ENCODE measurements around the gene CWC27. TPM values are rescaled to one million over a fixed set of nuclear protein-coding genes. Genes with fewer than 3 reads are reported as not detected.

CWC27 gene
- polyA plus RNA-seq, 1 donor from 2014 or later = 28.8 TPM

GRCh38 chr5:65050826-65051498 is 282.2 kb downstream of the CWC27 start:
- no peak overlapping the region for H3K27ac Mint-ChIP-seq

GRCh38 chr5:65055938-65056337 is 287.2 kb downstream of the CWC27 start:
- Mint-ChIP-seq H3K9me3 (peaks cover 4 to 6% (median 5%) of the 10 kb centered on the region in 3 donors), H3K36me3 (no peaks in the 10 kb centered on the region), H3K4me1 (peaks cover 10 to 24% (median 14%) of the 10 kb centered on the region in 3 donors), H3K27ac (no peak overlapping the region), H3K4me3 (no peak overlapping the region), H3K27me3 (no peaks in the 10 kb centered on the region)

More at GRCh38 chr5:65050826-65051498, 282.2 kb downstream of the CWC27 start:
- no peak overlapping the region for H3K4me3 Mint-ChIP-seq
- H3K27me3 Mint-ChIP-seq = no peaks in the 10 kb centered on the region
- no peaks in the 10 kb centered on the region for H3K36me3 Mint-ChIP-seq
- peaks cover 0 to 11% (median 8%) of the 10 kb centered on the region in 3 donors for H3K4me1 Mint-ChIP-seq
- H3K9me3 Mint-ChIP-seq = peaks cover 3 to 6% (median 5%) of the 10 kb centered on the region in 3 donors

DNA sequence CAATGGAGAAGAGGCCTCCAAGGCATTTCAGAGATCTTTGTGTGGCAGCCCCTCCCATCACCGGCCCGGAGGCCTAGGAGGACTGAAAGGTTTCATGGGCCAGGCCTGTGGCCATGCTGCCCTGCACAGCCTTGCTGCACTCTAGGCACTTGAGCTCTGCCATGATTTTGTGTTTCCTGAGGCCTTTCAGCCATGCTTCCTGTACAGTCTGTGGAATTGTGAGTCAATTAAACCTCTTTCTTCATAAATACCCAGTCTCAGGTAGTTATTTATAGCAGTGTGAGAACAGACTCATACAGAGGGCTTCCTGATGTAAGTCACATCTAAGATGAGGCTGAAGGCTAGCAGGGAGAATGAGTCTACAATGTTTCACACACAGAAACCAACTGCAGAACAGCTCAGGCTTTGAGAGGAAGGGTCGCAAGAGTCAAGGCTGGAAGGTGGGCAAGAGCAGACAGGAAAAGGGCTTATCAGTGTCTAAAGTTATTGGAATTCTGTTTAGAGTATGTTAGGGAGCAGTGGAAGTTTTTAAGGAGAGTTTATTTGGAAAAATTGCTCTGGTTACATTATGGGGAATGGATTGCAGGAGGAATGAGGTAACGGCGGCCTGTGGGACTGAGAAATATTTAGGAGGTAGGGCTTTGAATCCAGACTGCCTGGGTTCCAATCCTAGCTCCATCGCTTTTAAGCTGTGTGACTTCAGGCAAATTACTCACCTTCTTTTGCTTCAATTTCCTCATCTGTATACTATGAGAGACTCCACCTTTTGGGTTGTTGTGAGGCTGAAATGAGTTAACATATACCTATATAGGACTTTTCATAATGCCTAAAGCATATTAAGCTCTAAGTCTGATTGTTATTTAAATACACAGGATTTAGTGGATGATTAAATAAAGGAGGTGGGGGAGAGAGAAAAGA is 291.2 kb downstream of the CWC27 start:
- peaks cover 2 to 3% (median 2%) of the 10 kb centered on the region in 3 donors for H3K9me3 Mint-ChIP-seq
- peak overlapping the region; percentile 8 to 74 (median 48) for H3K27ac Mint-ChIP-seq
- H3K36me3 Mint-ChIP-seq = no peaks in the 10 kb centered on the region
- H3K27me3 Mint-ChIP-seq = no peaks in the 10 kb centered on the region
- peaks cover 24 to 47% (median 33%) of the 10 kb centered on the region in 3 donors for H3K4me1 Mint-ChIP-seq
- peak overlapping the region in 1 of 4 donors; percentile 0 for H3K4me3 Mint-ChIP-seq

DNA sequence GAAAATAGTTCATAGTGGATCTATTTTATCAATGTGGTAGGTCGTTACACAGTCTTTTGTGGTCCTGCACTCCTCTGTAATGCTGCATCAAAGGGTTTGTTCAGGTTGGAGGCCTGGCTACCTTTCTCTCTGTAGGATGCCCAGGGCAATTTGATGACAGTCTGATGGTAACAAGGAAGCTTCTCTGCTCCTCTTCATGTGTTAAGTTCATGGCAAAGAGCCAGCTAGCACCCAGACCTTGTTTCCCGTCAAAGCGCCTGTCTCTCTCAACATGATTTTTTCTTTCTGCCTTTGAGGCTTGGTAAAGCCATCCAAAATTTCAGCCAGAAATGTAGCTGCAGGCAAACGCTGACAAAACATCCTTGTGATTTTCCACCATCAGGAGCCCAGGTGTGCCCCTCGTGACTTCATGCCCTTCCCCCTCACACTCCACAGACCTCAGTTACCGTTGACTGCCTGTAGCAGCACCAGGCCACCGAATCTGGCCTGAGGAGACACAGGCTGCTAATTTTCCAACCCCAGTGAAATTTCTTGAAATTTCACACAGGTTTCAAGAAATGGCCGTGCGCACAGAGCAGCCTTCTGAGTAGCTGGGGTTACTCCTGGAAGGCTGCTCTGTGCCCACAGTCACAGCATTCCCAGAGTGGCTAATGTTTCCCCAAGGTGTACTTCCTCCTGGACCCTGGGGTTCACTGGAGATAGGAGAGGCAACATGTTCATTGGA is 292.7 kb downstream of the CWC27 start:
- Mint-ChIP-seq H3K9me3 (peaks cover 0 to 1% (median 0%) of the 10 kb centered on the region in 3 donors), H3K27ac (peak overlapping the region in 2 of 3 donors; percentile 74 to 90), H3K4me1 (peaks cover 31 to 56% (median 40%) of the 10 kb centered on the region in 3 donors), H3K36me3 (no peaks in the 10 kb centered on the region), H3K4me3 (peak overlapping the region in 3 of 4 donors; percentile 46 to 76 (median 72)), H3K27me3 (no peaks in the 10 kb centered on the region)

DNA sequence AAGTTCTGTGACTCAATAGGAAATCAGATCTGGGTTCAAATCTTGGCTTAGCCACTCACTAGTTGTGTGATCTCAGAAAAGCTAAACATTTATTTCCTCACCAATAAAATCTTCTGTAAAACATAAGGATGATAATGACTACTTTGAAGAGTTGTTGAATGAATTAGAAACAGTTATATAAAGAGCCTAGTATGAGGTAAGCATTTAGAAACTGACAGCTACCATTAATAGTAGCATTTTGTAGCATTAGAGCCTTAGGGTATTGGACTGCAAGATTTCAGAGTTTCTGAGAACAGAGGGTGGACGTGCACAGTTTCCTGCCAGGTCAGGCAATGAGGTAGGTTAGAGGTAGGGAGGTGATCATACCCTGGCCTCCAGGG is 293.2 kb downstream of the CWC27 start:
- Mint-ChIP-seq H3K4me1 (peaks cover 32 to 56% (median 44%) of the 10 kb centered on the region in 3 donors), H3K27ac (peak overlapping the region in 2 of 3 donors; percentile 74 to 90), H3K36me3 (no peaks in the 10 kb centered on the region)

DNA sequence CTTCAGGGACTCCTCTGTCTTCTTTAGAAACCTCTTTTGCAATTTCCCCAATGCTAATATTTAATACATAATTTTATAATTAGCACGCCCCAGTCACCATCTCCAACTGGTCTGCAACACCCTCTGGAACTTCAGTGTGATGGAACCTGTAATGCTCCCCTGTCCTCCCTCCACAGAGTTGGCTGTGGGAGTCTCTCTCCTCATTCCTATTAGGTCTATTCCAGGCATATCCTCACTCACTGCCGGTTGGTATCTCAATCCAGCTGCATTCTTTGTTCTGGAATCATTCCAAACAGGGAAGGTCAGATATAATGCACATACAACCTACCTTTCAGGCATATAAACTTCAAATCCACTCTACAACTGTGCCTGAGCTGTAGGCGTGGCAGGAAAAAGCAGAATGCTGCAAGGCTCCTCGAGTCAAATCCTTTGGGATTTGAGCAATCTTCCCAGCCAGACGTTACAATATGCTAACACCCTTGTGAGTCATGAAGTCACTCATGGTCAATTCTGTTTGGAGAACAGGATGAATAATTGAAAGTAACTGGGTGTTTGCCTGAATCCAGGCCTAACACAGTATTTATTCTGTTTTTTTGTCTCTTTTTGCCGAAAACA is 293.8 kb downstream of the CWC27 start:
- peaks cover 34 to 56% (median 47%) of the 10 kb centered on the region in 3 donors for H3K4me1 Mint-ChIP-seq
- H3K36me3 Mint-ChIP-seq = no peaks in the 10 kb centered on the region
- H3K27ac Mint-ChIP-seq = peak overlapping the region in 2 of 3 donors; percentile 66 to 76
- H3K4me3 Mint-ChIP-seq = peak overlapping the region in 2 of 4 donors; percentile 34 to 76
- no peaks in the 10 kb centered on the region for H3K27me3 Mint-ChIP-seq
- peaks cover 0 to 1% (median 0%) of the 10 kb centered on the region in 3 donors for H3K9me3 Mint-ChIP-seq

More for the DNA sequence above, 293.2 kb downstream of the CWC27 start:
- H3K27me3 Mint-ChIP-seq = no peaks in the 10 kb centered on the region
- peak overlapping the region in 2 of 4 donors; percentile 46 to 76 for H3K4me3 Mint-ChIP-seq
- H3K9me3 Mint-ChIP-seq = peaks cover 0 to 1% (median 0%) of the 10 kb centered on the region in 3 donors

- no peaks in the 10 kb centered on the region for H3K36me3 Mint-ChIP-seq
- peak overlapping the region in 1 of 4 donors; percentile 31 for H3K4me3 Mint-ChIP-seq
- H3K9me3 Mint-ChIP-seq = no peaks in the 10 kb centered on the region
- H3K4me1 Mint-ChIP-seq = peaks cover 31 to 52% (median 49%) of the 10 kb centered on the region in 3 donors
- peak overlapping the region in 1 of 3 donors; percentile 29 for H3K27ac Mint-ChIP-seq
- H3K27me3 Mint-ChIP-seq = no peaks in the 10 kb centered on the region
These were observed 296.3 kb downstream of the CWC27 start for GRCh38 chr5:65065001-65065511.

DNA sequence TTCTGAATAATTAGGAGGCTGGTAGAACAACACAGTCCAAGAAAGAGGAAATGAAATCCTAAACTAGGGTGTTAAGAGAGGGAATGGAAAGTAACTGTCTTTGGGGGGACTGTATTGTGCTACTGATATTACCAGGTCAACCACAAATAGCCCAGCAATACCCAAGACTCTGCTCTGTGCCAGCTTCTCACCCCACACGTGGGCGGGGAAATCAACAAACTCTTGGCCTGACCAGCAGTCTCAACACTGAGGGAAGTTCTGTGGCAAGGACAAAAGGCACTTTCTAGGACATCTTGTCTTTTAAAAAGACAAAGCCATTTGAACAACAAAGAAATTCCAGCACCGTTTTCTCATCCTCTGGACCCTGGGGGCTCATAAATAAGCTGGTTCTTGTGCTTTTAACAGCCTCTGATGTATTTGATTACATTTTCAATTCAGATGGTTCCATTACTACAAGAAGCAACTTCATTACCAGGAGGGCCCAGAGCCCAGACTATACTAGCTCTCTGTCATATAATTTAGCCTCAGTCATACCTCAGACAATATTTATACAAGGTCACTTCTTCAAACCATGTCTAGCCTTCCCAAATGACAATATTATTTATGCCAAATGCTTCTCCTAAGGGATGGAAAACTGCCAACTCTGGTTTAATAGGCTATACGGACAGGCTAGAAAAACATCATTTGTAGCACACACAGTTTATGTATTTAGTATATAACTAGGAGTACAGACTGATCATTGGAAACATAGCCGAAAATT is 297.8 kb downstream of the CWC27 start:
- peak overlapping the region in 1 of 4 donors; percentile 18 for H3K4me3 Mint-ChIP-seq

GRCh38 chr5:65067147-65067506 is 298.4 kb downstream of the CWC27 start:
- H3K27ac Mint-ChIP-seq = no peak overlapping the region

More for the DNA sequence above, 297.8 kb downstream of the CWC27 start:
- Mint-ChIP-seq H3K27me3 (no peaks in the 10 kb centered on the region), H3K27ac (peak overlapping the region in 1 of 3 donors; percentile 29), H3K9me3 (no peaks in the 10 kb centered on the region), H3K4me1 (peaks cover 19 to 36% (median 34%) of the 10 kb centered on the region in 3 donors), H3K36me3 (no peaks in the 10 kb centered on the region)

More at GRCh38 chr5:65067147-65067506, 298.4 kb downstream of the CWC27 start:
- Mint-ChIP-seq H3K4me3 (peak overlapping the region in 1 of 4 donors; percentile 18), H3K27me3 (no peaks in the 10 kb centered on the region), H3K9me3 (no peaks in the 10 kb centered on the region), H3K4me1 (peaks cover 15 to 32% (median 29%) of the 10 kb centered on the region in 3 donors), H3K36me3 (no peaks in the 10 kb centered on the region)

Other genes with a start within 250 kb of the CWC27 start
- not detected for gene SHISAL2B, start 78.4 kb upstream of the CWC27 start, polyA plus RNA-seq
- gene SREK1IP1, start 239 bp upstream of the CWC27 start, polyA plus RNA-seq = 23.4 TPM